A549 (cell line): ENCODE data around the gene ADI1. TPM values are rescaled to one million over a fixed set of nuclear protein-coding genes. Genes with fewer than 3 reads are reported as not detected.

Experiments
- ATAC-seq, 2 experiments: fragments of 200-7000 bp in 1 of 2; fragments of >200 bp in 1 of 2; cut with Nextera tagmentation in 1 of 2; cut with Tn5 transposase in 1 of 2; 3 replicates each; pipeline versions ENCODE4 v1.8.0 to v1.9.1; 2018 to 2020; ENCODE audit warnings: mild to moderate bottlenecking in 1 of 2, moderate library complexity in 1 of 2
- CTCF ChIA-PET: fragments of 300-600 bp; sonication (Branson Sonifier 250); formaldehyde crosslinking; extraction: SDS; loops from one replicate; lab custom pipeline; 2021; ENCODE audit warnings: antibody characterized with exemption, inconsistent platforms; lab: Yijun Ruan, JAX
- POLR2A ChIA-PET: fragments of 350-600 bp; formaldehyde crosslinking; extraction: SDS; loops from one replicate; lab custom pipeline; 2021; ENCODE audit warnings: antibody characterized with exemption, inconsistent platforms; lab: Yijun Ruan, JAX
- DNase-seq, 2 experiments: peaks; one replicate each; pipeline versions ENCODE4 v3.0.0 to v3.0.0-alpha.2; 2011 to 2016; ENCODE audit warnings: low read depth in 1 of 2, low spot score in 1 of 2
- FAIRE-seq: peaks from 2 replicates; lab custom pipeline; 2011; peaks lifted over from hg19 to GRCh38; lab: Jason Lieb, UNC
- H3K27ac ChIP-seq, 2 experiments: fragments of >200 bp; sonication (Bioruptor Twin); formaldehyde crosslinking; 3 replicates each; pipeline ENCODE4 v1.5.1; 2016 to 2017
- H3K4me1 ChIP-seq: fragments of >200 bp; sonication (Bioruptor Twin); formaldehyde crosslinking; 3 replicates; pipeline ENCODE4 v1.6.1; 2016
- H3K4me2 ChIP-seq: fragments of >200 bp; sonication (Bioruptor Twin); formaldehyde crosslinking; 3 replicates; pipeline ENCODE4 v1.6.1; 2016
- H3K4me3 ChIP-seq: fragments of >200 bp; sonication (Bioruptor Twin); formaldehyde crosslinking; 3 replicates; pipeline ENCODE4 v1.5.1; 2016
- H3K9me3 ChIP-seq: fragments of >200 bp; sonication (Bioruptor Twin); formaldehyde crosslinking; 3 replicates; pipeline ENCODE4 v1.6.1; 2016
- CBX8 ChIP-seq: fragments of 200-600 bp; sonication (generic); IDR thresholded peaks from 2 replicates; pipeline ENCODE4 v1.6.1; 2016
- CEBPB ChIP-seq, 2 experiments: fragments of >200 bp in 1 of 2; sonication (Bioruptor Twin) in 1 of 2; formaldehyde crosslinking in 1 of 2; IDR thresholded peaks; 2 replicates each; pipeline ENCODE4 v1.6.1; 2012 to 2016
- EHF ChIP-seq: fragments of 250-450 bp; sonication (Bioruptor Pico); IDR thresholded peaks from 2 replicates; pipeline ENCODE4 v1.5.0; 2020; ENCODE audit warnings: mild to moderate bottlenecking
- EHMT2 ChIP-seq: fragments of 200-600 bp; sonication (generic); IDR thresholded peaks from 2 replicates; pipeline ENCODE4 v1.6.1; 2016; ENCODE audit warnings: antibody characterized with exemption, low read depth, mild to moderate bottlenecking, moderate library complexity
- EP300 ChIP-seq, 2 experiments: fragments of >200 bp; sonication (Bioruptor Twin); formaldehyde crosslinking; IDR thresholded peaks; 2 replicates in 1 of 2; 3 replicates in 1 of 2; pipeline ENCODE4 v1.6.1; 2016 to 2017
- FOSB ChIP-seq: fragments of 250-450 bp; sonication (Bioruptor Pico); IDR thresholded peaks from 2 replicates; pipeline ENCODE4 v1.5.0; 2020; ENCODE audit warnings: mild to moderate bottlenecking, moderate library complexity
- GATA3 ChIP-seq: IDR thresholded peaks from 2 replicates; pipeline ENCODE4 v1.6.1; 2012; ENCODE audit warnings: borderline replicate concordance
- HOXA7 ChIP-seq: fragments of 250-450 bp; sonication (Bioruptor Pico); IDR thresholded peaks from 2 replicates; pipeline ENCODE4 v1.5.0; 2020; ENCODE audit warnings: mild to moderate bottlenecking, moderate library complexity
- JUNB ChIP-seq: fragments of >200 bp; sonication (Bioruptor Twin); formaldehyde crosslinking; IDR thresholded peaks from 2 replicates; pipeline ENCODE4 v1.6.1; 2016
- MAFK ChIP-seq: fragments of 450-650 bp; IDR thresholded peaks from 2 replicates; pipeline ENCODE4 v1.6.1; 2014; ENCODE audit not compliant: partially characterized antibody
- NFE2L2 ChIP-seq: fragments of 150-350 bp; conservative IDR thresholded peaks from 2 replicates; pipeline ENCODE4 v1.6.1; 2014; ENCODE audit warnings: low read length
- PHF8 ChIP-seq: fragments of 200-600 bp; sonication (generic); IDR thresholded peaks from 2 replicates; pipeline ENCODE4 v1.6.1; 2016; ENCODE audit warnings: low read depth, mild to moderate bottlenecking, antibody characterized with exemption, moderate library complexity, borderline replicate concordance
- RAD21 ChIP-seq, 2 experiments: fragments of >200 bp in 1 of 2; sonication (Bioruptor Twin) in 1 of 2; formaldehyde crosslinking in 1 of 2; IDR thresholded peaks in 1 of 2; conservative IDR thresholded peaks in 1 of 2; 2 replicates in 1 of 2; 3 replicates in 1 of 2; pipeline ENCODE4 v1.6.1; 2012 to 2018; ENCODE audit warnings: inconsistent platforms in 1 of 2
- RARB ChIP-seq: fragments of 250-450 bp; sonication (Bioruptor Pico); IDR thresholded peaks from 2 replicates; pipeline ENCODE4 v1.8.0; 2021; ENCODE audit warnings: mild to moderate bottlenecking, moderate library complexity
- RFX5 ChIP-seq: fragments of 450-650 bp; IDR thresholded peaks from 2 replicates; pipeline ENCODE4 v1.7.1; 2014; ENCODE audit warnings: antibody characterized with exemption, mild to moderate bottlenecking, moderate library complexity
- SMC3 ChIP-seq: fragments of >200 bp; sonication (Bioruptor Twin); formaldehyde crosslinking; IDR thresholded peaks from 3 replicates; pipeline ENCODE4 v1.6.1; 2018; ENCODE audit warnings: inconsistent platforms
- SREBF2 ChIP-seq: fragments of 450-650 bp; IDR thresholded peaks from 2 replicates; pipeline ENCODE4 v1.6.1; 2014; ENCODE audit warnings: mild to moderate bottlenecking, moderate library complexity
- TFCP2L1 ChIP-seq: fragments of 250-450 bp; sonication (Bioruptor Pico); IDR thresholded peaks from 2 replicates; pipeline ENCODE4 v1.5.0; 2021; ENCODE audit warnings: mild to moderate bottlenecking
- ZC3H11A ChIP-seq: fragments of 450-650 bp; IDR thresholded peaks from 2 replicates; pipeline ENCODE4 v1.6.1; 2014; ENCODE audit warnings: antibody characterized with exemption, mild to moderate bottlenecking
- WGBS: methylation state at CpG from one replicate; pipeline ENCODE4 v1.1.6; 2017; ENCODE audit errors: missing lambda C conversion rate; 5-methylcytosine and 5-hydroxymethylcytosine counted together
- polyA plus RNA-seq, 4 experiments: library from polyadenylated mRNA; depleted of rRNA in 3 of 4; stranded (reverse); fragments of >200 nt; fragmentation: RNase III in 1 of 4; extraction: RNeasy Plus Mini Kit Qiagen cat#74134 plus additional on column Dnase treatment in 1 of 4; gene quantifications; 2 replicates in 3 of 4; 3 replicates in 1 of 4; pipeline ENCODE4 v1.2.3, GENCODE V29; 2011 to 2017
- TF ChIP-seq, protein P1 (sequence below): IDR thresholded peaks from 2 replicates; pipeline ENCODE4 v1.6.1; 2012
- TF ChIP-seq, protein P2 (sequence below): fragments of 250-450 bp; sonication (Bioruptor Pico); IDR thresholded peaks from 2 replicates; pipeline ENCODE4 v1.5.0; 2021; ENCODE audit warnings: mild to moderate bottlenecking, moderate library complexity, borderline replicate concordance
- TF ChIP-seq, protein P3 (sequence below): fragments of >200 bp; sonication (Bioruptor Twin); formaldehyde crosslinking; IDR thresholded peaks from 2 replicates; pipeline ENCODE4 v1.6.1; 2016

ADI1 gene
- polyA plus RNA-seq, 2 of the 4 experiments (the other 2 are of a cell fraction): 47.9 to 84.6 TPM

DNA sequence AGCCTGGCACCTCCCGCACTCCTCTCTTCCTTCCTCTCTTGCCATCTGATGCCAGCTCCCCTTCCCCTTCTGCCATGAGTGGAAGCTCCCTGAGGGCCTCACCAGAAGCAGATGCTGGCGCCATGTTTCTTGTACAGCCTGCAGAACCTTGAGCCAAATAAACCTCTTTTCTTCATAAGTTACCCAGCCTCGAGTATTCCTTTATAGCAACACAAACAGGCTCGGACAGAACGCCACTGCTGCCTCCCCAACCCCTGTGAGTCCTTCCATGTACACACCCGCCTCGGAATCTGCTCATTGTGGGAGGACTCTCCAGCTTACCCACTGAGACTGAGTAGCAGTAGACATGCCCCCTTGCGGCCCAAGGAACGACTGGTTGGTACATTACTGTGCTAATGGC is 47.5 kb upstream of the ADI1 start:
- ChIA-PET POLR2A (interaction anchor here (0.6 to 1.2 kb wide), 3 partner anchors 8 to 38 kb away, joined by 3 to 4 read pairs (median 3); no protein-coding TSS in a partner anchor), CTCF (interaction anchor here (1.3 to 2.2 kb wide), 3 partner anchors 14 to 84 kb away, joined by 3 to 5 read pairs (median 4); no protein-coding TSS in a partner anchor)
- Histone ChIP-seq H3K4me1 (no peaks in the 10 kb centered on the region), H3K4me2 (no peak overlapping the region), H3K9me3 (no peaks in the 10 kb centered on the region), H3K27ac (no peak overlapping the region), H3K4me3 (no peak overlapping the region)
- ATAC-seq (no peak), DNase-seq (no peak), FAIRE-seq (no peak)
- TF ChIP-seq ZC3H11A: no peak
- WGBS: 95% methylated on average over 9 of the region's 9 CpGs

DNA sequence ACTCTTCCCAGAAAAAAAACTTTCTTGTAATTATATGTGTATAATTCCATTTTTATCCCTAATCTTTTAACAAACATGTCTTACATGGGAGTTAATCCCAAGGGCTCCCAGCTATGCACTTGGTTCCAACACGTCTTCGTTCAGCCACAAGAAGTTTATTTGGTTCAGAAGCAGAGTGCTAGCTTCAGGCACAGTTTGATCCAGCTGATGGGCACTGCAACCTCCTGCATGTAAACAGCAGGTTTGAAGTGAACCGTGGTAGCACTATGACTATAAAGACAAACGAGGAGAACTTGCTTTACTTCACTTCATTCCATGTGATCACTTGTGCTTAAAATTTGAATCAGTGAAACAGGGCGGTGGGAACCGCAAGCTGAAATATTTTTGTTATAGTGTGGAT is 45.8 kb upstream of the ADI1 start:
- Histone ChIP-seq H3K4me1 (no peaks in the 10 kb centered on the region), H3K27ac (no peak overlapping the region), H3K9me3 (no peaks in the 10 kb centered on the region), H3K4me3 (no peak overlapping the region), H3K4me2 (no peak overlapping the region)
- TF ChIP-seq NFE2L2 (no peak), GATA3 (no peak), CBX8 (no peak), EP300 (IDR thresholded peaks at IDR 0.05) (no peak), TFCP2L1 (CRISPR knock-in tag) (no peak), PHF8 (no peak), HOXA7 (CRISPR knock-in tag) (no peak), CEBPB (IDR thresholded peaks at IDR 0.05) (no peak), RAD21 (conservative IDR thresholded peaks at IDR 0.05 in 1 of 2, IDR thresholded peaks at IDR 0.05 in 1 of 2) (no peak), SMC3 (no peak), RARB (CRISPR knock-in tag) (no peak)
- TF ChIP-seq, protein P1, sequence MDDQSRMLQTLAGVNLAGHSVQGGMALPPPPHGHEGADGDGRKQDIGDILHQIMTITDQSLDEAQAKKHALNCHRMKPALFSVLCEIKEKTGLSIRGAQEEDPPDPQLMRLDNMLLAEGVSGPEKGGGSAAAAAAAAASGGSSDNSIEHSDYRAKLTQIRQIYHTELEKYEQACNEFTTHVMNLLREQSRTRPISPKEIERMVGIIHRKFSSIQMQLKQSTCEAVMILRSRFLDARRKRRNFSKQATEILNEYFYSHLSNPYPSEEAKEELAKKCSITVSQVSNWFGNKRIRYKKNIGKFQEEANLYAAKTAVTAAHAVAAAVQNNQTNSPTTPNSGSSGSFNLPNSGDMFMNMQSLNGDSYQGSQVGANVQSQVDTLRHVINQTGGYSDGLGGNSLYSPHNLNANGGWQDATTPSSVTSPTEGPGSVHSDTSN: no peak
- TF ChIP-seq, protein P2, sequence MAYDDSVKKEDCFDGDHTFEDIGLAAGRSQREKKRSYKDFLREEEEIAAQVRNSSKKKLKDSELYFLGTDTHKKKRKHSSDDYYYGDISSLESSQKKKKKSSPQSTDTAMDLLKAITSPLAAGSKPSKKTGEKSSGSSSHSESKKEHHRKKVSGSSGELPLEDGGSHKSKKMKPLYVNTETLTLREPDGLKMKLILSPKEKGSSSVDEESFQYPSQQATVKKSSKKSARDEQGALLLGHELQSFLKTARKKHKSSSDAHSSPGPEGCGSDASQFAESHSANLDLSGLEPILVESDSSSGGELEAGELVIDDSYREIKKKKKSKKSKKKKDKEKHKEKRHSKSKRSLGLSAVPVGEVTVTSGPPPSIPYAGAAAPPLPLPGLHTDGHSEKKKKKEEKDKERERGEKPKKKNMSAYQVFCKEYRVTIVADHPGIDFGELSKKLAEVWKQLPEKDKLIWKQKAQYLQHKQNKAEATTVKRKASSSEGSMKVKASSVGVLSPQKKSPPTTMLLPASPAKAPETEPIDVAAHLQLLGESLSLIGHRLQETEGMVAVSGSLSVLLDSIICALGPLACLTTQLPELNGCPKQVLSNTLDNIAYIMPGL (CRISPR knock-in tag): no peak
- ChIA-PET CTCF (interaction anchor here (1.0 to 2.2 kb wide), 3 partner anchors 9 to 85 kb away, joined by 3 to 6 read pairs (median 5); no protein-coding TSS in a partner anchor), POLR2A (no interaction called here)
- FAIRE-seq (no peak), ATAC-seq (no peak), DNase-seq (no peak)
- 84% methylated on average over 6 of the region's 6 CpGs for WGBS

DNA sequence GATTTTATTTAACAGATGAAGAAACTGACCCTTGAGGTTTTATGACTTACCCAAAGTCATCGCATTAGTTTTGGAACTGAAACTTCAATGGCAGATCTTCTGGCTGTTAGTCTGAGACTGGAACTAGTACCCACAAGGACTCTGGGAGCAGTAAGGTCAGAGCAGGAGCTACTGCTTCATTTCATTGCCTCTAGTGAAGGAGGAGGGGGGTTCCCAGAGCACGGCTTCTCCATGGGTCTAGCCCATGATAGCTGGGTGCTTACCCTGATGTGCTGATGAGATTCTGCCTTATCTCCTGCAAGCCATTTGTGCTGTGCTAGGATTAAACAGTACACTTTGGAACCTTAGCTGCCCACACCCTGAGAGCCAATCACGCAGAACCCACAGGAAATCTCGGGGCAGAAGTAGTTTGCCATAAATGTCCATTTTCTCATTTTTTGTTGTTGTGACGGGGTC is 44.2 kb upstream of the ADI1 start:
- CTCF ChIA-PET: no interaction called here
- Histone ChIP-seq H3K27ac (no peak overlapping the region), H3K4me1 (peaks cover 6% of the 10 kb centered on the region; the same call in 2 of the 3 replicates), H3K9me3 (no peaks in the 10 kb centered on the region), H3K4me3 (no peak overlapping the region), H3K4me2 (no peak overlapping the region)
- POLR2A ChIA-PET: no interaction called here
- FAIRE-seq: no peak
- 93% methylated on average over 5 of the region's 5 CpGs for WGBS
- no peak for DNase-seq
- TF ChIP-seq EHMT2: no peak
- TF ChIP-seq JUNB: no peak
- no peak for TF ChIP-seq HOXA7 (CRISPR knock-in tag)
- TF ChIP-seq, protein P2 (CRISPR knock-in tag): no peak
- TF ChIP-seq, protein P3, sequence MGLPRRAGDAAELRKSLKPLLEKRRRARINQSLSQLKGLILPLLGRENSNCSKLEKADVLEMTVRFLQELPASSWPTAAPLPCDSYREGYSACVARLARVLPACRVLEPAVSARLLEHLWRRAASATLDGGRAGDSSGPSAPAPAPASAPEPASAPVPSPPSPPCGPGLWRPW: no peak
- no peak for TF ChIP-seq EHF (CRISPR knock-in tag)
- no peak for TF ChIP-seq TFCP2L1 (CRISPR knock-in tag)
- TF ChIP-seq SREBF2: no peak
- no peak for TF ChIP-seq CBX8
- no peak for TF ChIP-seq FOSB (CRISPR knock-in tag)
- TF ChIP-seq ZC3H11A: no peak
- no peak for TF ChIP-seq RFX5
- TF ChIP-seq MAFK: no peak
- no peak for TF ChIP-seq CEBPB (IDR thresholded peaks at IDR 0.05)
- TF ChIP-seq RAD21 (conservative IDR thresholded peaks at IDR 0.05 in 1 of 2, IDR thresholded peaks at IDR 0.05 in 1 of 2): no peak
- ATAC-seq: no peak
